ENCODE measurements around the gene DNAH9.

The DNAH9 gene

GRCh38 chr17:11628831-11629230 is 30.6 kb downstream of the DNAH9 start:
- Histone ChIP-seq H3K27ac (replicated peaks) (no peak overlapping the region), H3K27me3 (ENCODE audit: insufficient read depth, poor library complexity, severe bottlenecking) (no peaks in the 10 kb centered on the region), H3K4me3 (replicated peaks; ENCODE audit: insufficient read depth, low read length) (no peak overlapping the region)
- TF ChIP-seq SPI1 (IDR thresholded peaks at IDR 0.05; ENCODE audit: borderline replicate concordance, low read depth) = no peak
- TF ChIP-seq, protein P1, sequence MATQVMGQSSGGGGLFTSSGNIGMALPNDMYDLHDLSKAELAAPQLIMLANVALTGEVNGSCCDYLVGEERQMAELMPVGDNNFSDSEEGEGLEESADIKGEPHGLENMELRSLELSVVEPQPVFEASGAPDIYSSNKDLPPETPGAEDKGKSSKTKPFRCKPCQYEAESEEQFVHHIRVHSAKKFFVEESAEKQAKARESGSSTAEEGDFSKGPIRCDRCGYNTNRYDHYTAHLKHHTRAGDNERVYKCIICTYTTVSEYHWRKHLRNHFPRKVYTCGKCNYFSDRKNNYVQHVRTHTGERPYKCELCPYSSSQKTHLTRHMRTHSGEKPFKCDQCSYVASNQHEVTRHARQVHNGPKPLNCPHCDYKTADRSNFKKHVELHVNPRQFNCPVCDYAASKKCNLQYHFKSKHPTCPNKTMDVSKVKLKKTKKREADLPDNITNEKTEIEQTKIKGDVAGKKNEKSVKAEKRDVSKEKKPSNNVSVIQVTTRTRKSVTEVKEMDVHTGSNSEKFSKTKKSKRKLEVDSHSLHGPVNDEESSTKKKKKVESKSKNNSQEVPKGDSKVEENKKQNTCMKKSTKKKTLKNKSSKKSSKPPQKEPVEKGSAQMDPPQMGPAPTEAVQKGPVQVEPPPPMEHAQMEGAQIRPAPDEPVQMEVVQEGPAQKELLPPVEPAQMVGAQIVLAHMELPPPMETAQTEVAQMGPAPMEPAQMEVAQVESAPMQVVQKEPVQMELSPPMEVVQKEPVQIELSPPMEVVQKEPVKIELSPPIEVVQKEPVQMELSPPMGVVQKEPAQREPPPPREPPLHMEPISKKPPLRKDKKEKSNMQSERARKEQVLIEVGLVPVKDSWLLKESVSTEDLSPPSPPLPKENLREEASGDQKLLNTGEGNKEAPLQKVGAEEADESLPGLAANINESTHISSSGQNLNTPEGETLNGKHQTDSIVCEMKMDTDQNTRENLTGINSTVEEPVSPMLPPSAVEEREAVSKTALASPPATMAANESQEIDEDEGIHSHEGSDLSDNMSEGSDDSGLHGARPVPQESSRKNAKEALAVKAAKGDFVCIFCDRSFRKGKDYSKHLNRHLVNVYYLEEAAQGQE (IDR thresholded peaks at IDR 0.05; ENCODE audit: insufficient replicate concordance, low read depth) = no peak
- no peak for TF ChIP-seq GABPA (IDR thresholded peaks at IDR 0.05; ENCODE audit: low read depth)
- TF ChIP-seq POLR2AphosphoS5 (IDR thresholded peaks at IDR 0.05; ENCODE audit: low read depth) = no peak
- TF ChIP-seq CTCF (IDR thresholded peaks at IDR 0.05; ENCODE audit: insufficient read depth, low read length) = no peak
- no peak for DNase-seq (ENCODE audit: low read depth in 1 of 2, low spot score in 1 of 2)

DNA sequence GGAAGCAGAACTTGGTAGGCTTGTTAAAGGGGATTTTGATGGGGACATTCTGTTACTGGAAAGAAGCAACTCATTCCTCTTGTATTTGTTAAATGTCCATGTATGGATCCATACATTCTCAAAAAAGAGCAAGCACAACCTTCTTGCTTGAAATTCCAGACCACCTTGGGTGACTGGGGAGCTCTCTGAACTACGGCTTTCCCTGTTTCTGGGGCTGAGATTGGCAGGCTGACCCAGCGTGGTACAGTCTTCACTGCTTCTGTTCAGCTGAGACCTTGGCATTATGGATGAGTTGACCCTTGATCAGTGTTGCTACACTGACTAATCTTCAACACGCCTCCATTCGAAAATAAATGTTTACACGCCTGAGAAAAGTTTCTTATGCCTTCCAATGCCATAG is 38.5 kb downstream of the DNAH9 start:
- TF ChIP-seq SPI1 (IDR thresholded peaks at IDR 0.05; ENCODE audit: borderline replicate concordance, low read depth) (no peak), POLR2AphosphoS5 (IDR thresholded peaks at IDR 0.05; ENCODE audit: low read depth) (no peak), CTCF (IDR thresholded peaks at IDR 0.05; ENCODE audit: insufficient read depth, low read length) (no peak), GABPA (IDR thresholded peaks at IDR 0.05; ENCODE audit: low read depth) (no peak)
- TF ChIP-seq, protein P1 (IDR thresholded peaks at IDR 0.05; ENCODE audit: insufficient replicate concordance, low read depth) = no peak
- no peak for DNase-seq (ENCODE audit: low read depth in 1 of 2, low spot score in 1 of 2)
- Histone ChIP-seq H3K27me3 (ENCODE audit: insufficient read depth, poor library complexity, severe bottlenecking) (no peaks in the 10 kb centered on the region), H3K4me3 (replicated peaks; ENCODE audit: insufficient read depth, low read length) (no peak overlapping the region), H3K27ac (replicated peaks) (no peak overlapping the region)

DNA sequence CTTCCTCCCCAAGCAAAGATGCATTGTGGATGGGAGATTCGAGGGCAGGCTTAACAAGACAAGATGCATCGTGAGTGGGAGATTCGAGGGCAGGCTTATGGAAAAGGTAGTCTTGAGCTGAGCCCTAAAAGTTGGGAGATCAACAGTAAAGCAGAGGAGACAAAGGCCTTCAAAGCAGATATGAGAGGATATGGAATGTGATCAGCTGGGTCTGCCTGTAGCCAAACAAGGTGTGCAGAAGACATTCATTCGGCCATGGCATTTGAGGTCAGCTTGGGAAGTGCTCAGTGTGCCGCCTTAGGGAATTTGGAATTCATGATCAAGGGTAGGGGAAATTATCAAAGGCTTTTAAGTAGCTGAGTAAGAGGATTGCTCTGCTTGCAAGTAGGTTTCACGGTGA is 39.5 kb downstream of the DNAH9 start:
- DNase-seq (ENCODE audit: low read depth in 1 of 2, low spot score in 1 of 2) = no peak
- no peak overlapping the region for H3K4me3 ChIP-seq (replicated peaks; ENCODE audit: insufficient read depth, low read length)
- TF ChIP-seq CTCF (IDR thresholded peaks at IDR 0.05; ENCODE audit: insufficient read depth, low read length) = no peak
- TF ChIP-seq SPI1 (IDR thresholded peaks at IDR 0.05; ENCODE audit: borderline replicate concordance, low read depth) = no peak
- TF ChIP-seq, protein P1 (IDR thresholded peaks at IDR 0.05; ENCODE audit: insufficient replicate concordance, low read depth) = no peak

More for the DNA sequence above, 39.5 kb downstream of the DNAH9 start:
- Histone ChIP-seq H3K27ac (replicated peaks) (no peak overlapping the region), H3K27me3 (ENCODE audit: insufficient read depth, poor library complexity, severe bottlenecking) (no peaks in the 10 kb centered on the region)
